Suppressor macrophage treated with lipopolysaccharide for 4 hours (primary cell): ENCODE measurements around the gene RANGRF.

Experiments
- DNase-seq: peaks from one replicate; pipeline ENCODE4 v3.0.0-alpha.2; 2020

The RANGRF gene

DNA sequence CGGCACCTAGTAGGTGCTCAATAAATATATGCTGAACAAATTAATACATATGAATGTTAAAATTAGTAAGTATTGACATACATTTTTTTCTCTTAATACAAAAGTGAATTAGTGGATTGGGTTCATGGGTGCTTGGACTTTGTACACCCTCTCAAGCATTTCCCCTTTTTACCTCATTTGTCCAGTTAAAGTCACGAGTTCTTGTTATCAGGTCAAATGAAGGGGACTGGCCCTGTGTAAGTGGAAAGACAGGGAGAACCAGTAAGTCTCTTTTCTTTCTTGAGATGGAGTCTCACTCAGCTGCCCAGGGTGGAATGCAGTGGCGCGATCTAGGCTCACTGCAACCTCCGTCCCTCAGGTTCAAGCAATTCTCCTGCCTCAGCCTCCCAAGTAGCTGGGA is 13.7 kb upstream of the RANGRF start:
- no peak for DNase-seq

DNA sequence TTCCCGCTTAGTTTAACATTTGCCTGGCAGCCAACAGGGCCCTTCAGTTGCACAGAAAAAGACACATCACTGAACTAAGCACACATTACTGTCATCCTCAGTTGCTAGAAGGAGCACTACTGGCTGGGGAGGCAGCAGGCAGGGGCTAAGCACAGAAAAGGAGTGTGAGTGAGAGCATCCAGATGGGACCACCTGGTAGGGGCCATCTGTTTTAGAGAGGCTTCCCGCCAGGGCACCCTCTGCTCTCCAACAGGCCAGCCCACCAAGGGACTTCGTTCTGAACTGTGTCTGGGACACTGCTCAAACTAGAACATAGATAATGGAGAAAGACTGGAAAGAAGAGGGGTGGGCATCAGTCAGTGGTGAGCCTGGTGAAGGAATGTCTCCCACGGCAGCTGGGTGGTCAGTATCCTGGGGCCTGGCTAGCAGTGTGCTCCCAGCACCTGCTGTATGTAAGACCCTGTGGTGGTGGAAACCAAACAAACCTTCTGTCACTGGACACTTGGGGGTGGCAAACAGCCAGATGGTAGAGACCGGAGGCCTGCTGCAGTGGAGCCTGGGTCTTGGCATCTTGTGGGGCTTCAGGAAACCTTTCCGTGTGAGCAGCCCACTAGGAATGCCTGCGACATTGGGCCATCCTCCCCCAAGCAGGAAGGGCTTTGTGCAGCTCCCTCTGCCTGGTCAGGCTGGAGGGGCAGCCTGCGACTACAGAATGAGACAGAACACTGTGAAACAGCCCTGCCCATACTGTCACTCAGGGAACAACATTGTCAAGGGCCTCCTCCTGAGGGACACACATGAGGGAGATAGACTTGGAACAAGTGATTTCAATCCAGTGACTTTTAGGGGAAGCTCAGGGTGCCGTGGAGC is 12.8 kb upstream of the RANGRF start:
- DNase-seq, result no peak

DNA sequence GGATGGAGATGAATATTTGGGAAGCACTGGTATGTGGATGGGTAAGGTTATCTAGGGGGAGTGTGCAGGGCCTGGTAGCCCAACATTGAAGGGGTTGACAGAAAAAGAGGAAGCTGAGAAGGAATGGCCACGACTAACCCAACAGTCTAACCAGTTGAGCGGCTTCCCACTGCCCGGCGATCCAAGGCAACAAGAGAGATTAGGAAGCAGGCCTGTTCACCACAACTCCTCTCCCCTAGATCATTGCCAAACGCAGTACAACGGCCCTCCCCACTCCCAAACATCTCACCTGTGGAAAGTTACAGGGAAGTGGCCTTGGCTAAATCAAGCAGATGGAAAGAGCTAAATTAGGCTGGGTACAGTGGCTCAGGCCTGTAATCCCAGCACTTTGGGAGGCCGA is 11.2 kb upstream of the RANGRF start:
- DNase-seq, result no peak

DNA sequence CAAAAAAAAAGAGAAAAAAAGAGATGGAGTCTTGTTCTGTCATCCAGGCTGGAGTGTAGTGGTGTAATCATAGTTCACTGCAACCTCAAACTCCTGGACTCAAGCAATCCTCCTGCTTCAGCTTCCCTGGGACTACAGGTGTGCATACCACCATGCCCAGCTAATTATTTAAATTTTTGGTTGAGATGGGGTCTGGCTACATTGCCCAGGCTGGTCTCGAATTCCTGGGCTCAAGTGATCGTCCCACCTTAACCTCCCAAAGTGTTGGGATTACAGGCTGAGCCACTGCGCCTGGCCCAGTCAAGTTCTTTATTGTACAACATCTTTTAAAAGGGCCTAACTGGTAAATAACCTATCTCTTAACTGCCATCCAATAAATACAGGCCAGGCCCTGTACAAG is 6.1 kb upstream of the RANGRF start:
- no peak for DNase-seq

DNA sequence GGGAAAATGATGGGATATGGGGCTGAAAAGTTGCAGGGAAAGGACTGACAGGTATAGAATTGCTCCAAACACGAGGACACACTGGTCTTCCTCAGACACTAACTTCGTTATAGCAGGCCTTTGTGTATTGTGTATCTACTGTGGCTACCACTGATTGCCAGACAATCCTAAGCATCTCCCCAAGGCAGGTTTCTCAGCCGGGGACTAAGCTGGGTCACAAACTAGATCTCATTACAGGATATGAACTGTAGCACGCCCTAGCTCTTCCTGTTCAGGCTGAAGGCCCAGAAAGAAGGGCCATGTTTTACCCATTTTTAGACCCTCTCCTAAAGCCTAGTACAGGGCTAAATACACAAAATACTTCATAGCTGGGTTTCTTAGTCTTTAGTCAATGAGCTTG is 5.1 kb upstream of the RANGRF start:
- no peak for DNase-seq

DNA sequence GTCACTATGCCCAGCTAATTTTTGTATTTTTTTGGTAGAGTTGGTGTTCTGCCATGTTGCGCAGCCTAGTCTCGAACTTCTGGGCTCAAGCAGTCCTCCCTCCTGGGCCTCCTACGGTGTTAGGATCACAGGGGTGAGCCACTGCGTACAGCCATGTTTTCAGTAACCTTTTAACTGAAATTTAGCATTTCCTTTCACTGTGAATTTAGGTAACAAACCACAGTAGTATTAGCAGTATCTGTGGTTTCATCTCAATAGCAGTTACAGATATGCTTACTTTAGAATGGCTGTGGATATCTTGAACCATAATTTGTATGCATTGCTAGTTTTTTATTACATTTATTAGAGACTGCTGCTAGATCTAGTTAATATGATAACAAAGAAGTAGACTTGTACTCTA is 4.3 kb upstream of the RANGRF start:
- DNase-seq, result no peak

DNA sequence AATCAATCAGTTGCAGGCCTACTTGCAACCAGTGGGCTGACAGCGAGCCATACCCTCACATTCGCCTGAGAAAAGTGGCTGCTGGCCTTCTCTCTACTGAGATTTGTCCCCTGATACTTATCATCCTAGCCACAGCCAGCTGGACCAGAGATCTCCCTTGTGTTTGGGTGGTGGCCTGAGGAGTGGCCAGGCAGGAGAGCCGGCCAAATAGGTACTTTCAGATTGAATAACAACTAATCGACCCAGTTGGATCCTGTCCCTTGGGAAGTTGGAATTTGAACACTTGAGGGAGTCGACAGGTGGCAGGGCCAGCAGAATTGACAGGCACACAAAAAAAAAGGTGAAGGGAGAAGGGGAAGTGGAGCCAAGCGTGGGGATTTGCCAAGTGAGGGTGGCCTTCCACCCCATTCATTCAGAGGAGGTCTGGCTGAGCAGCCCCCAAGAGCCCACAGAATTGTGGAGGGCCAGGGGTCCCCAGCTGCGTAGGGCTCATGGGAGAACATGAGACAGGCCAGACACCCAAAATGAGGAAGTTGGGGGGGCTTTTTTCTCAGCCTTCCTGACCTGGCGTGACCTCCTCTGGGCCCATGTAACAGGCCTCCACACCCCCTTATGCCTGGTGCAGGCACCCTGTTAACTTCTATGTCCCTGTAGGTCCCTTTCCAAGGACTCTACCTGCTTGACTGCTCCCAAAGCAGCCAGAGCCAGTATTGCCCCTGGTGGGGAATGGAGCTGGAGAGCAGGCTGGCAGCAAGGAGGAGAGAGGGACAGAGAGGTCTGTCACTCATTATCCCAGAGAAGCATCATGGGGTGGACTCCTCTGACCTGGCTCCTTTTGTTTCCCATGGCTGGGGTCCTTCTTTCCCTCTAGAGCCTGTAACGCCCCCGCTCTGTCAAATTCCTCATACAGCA is 2.9 kb upstream of the RANGRF start:
- no peak for DNase-seq

DNA sequence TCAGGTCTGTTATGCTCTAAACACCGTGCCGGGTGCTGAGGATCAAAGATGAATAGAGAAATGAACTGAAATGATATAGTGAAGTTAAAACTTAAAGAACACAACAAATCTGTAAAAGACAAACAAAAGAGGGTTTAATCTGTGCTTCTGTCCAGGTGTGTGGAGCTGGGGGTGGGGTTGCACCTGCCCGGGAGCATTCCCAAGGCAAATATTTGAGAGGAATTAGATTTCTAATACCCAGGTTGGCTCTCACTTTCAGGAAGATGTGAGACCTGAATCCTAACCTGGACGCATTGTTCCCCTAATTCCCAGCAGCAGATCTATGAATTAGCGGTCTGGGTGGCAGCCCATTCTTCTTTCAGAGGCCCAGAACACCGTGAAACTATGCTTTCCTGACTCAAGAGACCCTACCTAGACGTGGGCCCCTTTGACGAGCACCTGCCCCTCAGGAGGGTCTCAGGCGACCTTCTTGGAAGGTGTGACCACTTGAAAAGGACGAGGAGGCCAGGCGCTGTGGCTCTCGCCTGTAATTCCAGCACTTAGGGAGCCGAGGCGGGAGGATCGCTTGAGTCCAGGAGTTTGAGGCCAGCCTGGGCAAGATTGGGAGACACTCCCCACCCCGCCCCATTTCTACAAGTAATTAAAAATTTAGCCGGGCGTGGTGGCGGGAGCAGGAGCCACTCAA is 677 bp upstream of the RANGRF start:
- DNase-seq, result no peak

DNA sequence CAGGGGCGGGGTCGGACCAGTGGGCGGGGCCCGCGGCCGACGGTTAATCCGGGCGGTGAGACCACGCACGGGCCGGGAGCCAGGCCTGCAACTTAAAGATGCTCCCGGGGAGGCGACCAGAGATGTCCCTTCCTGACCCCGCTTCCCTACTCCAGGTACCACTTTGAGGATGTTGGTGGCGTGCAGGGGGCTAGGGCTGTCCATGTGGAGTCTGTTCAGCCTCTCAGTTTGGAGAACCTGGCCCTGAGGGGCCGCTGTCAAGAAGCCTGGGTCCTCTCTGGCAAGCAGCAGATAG is 580 bp downstream of the RANGRF start:
- no peak for DNase-seq

DNA sequence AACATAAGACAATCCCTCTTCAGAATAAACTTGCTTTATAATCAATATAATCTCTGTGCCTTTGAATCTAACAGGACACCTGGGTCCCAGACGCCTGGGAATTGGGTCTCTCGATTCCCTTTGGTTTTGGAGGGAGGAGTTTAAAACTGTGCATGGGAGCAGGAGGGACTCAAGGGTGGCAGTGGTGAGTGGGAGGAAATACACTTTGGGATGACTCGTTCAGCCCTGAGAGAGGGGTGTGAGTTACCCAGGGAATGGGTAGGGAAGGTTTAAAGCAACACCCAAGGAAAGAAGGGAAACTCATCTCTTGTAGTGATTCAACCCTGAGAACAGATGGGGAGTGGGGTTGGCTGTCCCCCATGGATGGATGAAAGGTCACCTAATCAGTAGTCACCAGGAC is 1.6 kb downstream of the RANGRF start:
- DNase-seq, result no peak

DNA sequence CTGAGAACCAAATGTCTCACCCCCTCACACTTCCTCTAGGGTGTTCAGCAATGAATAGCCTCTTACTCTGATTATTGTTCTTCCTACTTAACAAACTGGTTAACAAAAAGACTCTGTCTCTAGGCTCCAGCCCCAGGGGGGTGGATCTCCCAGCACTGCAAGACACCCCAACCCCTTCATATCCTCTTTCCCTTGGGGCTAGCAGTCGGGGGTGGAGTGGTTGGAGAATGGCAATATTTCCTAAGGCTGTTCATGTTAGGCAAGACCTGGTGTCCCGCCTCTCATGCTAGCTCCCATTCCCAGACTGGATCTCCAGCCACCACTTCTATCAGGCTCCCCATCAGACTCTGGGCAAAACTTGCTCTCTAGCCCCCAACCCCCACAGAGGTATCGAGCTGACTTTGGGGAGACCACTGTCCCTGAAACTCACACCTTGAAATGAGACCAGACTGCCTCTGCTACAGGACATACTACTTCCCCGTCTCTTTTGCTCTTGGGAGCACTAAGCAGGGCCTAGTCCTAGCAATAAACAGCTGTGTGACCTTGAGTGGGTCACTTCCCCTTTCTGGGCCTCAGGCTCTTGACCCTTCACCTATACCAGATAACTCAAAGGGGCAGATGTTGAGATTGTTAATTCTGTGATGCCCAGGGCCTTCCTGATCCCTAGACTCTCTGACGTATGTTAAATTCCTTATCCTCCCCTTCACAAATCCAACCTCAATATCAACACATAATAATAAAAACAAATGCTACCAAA is 4.3 kb downstream of the RANGRF start:
- peak; percentile 51 for DNase-seq

DNA sequence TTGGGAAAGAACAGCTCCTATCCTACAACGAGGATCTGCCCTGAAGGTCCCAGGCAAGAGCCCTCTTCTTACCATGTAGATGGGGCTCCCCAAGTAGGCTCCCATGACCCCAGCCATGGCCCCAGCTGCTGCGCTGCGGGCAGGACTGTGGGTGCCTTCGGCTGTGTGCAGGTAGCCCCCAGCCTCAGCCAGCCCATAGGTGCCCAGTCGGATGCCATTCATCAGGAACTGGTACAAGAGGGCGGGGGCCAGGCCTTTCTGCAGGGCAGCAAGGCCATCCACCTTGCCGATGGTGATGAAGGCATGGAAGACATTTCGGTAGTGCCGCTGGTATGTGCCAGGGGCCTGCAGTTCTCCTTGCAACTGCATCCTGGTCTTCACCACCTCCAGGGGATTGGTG is 5.9 kb downstream of the RANGRF start:
- DNase-seq, result no peak

DNA sequence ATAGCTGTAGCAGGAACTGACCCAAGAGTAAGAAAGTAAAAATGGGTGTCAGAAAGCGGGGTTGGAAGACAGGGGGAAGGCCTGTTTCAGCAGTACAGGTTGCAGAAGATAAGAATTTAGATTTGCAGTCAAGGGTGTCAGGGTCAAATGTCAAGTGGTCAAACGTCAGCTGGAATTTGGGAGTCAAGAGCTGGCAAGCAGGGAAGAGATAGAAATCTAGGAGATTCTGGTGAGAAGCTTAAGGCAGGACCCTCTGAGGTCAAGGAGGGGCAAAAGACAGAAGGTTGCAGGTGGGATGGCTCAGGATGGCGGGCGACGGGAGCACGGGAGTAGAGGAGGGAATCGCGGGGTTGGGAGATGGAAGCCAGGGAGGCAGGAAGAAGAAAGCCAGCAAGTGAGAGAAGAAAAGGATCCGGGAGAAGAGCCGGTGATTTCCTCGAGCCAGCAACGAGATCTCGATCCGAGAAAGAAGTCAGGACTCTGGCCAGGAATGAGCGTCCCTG is 6.4 kb downstream of the RANGRF start:
- no peak for DNase-seq

DNA sequence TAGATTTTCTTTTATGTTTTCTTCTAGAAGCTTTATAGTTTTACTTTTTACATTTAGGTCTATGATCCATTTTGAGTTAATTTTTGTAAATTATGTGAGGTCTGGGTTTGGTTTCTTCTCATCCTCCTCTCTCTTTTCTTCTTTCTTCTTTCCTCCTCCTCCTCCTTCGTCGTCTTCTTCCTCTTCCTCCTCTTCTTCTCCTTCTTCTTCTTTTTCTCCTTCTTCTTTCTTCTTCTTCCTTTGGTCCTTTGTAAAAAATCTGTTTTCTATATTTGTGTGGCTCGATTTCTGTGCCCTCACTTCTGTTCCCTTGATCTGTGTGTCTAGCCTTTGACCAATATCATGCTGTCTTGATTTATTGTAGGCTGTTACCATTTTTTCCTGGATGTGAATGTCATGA is 11.8 kb downstream of the RANGRF start:
- DNase-seq, result no peak

DNA sequence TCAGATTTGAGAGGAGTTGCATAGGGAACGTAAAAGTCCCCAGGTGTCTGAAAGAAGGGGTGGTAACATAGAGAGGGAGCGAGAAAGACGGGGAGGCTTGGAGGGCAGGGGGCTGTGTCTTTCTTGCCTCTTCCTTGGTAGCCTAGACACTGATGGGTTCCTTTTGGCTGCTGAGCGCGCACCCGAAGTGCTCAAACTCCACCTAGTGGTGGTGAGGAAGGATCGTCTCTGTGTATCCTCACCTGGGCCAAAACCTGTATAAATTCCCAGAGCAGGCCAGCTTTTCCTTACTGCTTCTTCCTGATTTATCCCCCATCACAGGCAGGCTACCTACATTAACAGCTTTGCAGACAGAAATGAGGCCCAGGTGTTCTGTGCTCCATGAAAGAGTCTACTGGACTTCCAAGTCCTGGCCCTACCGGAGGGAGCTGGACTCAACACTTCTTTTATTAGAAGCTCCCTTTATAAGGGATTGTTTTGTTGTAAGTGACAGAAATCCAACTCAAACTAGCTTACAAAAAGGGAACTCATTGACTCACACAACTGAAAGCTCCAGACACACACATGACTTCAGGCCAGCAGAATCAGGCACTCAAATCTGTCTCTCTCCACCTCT is 12.3 kb downstream of the RANGRF start:
- DNase-seq, result peak; percentile 75

DNA sequence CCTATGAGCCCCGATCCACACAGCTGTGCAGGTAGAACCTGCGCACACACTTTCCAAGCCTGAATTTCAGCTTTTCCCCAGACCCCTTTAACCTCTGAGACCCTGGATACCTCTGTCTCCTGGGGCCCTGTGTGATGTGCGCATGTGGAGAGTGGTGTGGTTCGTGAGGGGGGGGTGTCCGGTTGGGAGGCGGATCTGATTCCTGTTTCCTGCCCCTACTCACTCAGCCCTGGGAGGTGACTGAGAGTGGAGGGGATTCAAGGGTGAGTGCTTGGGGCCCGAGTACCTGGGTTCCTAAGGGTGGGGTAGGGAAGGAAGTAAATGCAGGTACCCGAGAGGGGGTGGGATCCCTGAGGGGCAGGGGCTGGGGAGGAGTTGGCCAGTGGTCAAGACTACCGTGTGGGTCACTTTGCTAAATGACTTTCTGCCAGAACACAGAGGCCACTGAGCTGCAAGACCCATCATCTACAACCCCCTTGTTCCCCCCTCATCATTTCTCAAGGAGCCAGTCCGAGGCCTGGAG is 22.2 kb downstream of the RANGRF start:
- no peak for DNase-seq

DNA sequence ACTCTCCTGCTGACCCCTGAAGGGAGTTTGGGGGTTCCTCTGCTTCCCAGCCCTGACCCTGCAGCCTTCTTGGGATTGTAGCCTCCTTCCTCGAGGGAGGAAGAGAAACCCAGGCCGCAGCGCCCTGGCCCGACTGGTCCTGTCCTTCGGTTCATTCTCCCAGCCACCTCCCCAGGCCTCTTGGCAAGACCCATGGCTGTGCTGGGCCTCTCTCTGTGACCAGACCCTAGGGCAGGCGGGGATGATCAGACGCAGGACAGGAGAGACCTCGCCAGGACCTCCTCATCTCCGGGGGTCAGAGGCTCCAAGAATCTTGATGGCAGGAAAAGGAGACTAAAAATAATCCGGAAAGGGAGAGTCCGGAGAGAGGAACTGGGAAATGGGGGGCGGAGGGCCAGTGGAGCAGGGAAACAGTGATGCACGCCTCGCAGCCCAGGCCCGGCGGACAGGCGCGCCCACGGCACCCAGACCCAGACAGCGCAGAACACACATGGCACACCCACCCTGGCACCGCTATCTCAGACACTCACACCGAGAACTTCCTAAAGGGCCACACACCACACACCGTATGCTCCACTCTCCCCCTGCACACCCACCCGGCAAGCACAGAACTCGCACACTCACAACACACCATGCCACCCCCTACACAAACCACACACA is 22.8 kb downstream of the RANGRF start:
- no peak for DNase-seq

DNA sequence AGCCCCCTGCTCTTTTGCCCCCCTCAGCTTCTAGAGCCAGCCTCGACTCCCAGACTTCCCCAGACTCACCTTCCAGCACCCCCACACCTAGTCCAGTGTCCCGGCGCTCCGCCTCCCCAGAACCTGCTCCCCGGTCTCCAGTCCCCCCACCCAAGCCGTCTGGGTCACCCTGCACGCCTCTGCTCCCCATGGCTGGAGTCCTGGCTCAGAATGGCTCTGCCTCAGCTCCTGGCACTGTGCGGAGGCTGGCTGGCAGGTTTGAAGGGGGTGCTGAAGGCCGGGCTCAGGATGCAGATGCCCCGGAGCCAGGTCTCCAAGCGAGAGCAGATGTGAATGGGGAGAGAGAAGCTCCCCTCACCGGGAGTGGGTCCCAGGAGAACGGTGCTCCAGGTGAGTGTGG is 23.8 kb downstream of the RANGRF start:
- no peak for DNase-seq

DNA sequence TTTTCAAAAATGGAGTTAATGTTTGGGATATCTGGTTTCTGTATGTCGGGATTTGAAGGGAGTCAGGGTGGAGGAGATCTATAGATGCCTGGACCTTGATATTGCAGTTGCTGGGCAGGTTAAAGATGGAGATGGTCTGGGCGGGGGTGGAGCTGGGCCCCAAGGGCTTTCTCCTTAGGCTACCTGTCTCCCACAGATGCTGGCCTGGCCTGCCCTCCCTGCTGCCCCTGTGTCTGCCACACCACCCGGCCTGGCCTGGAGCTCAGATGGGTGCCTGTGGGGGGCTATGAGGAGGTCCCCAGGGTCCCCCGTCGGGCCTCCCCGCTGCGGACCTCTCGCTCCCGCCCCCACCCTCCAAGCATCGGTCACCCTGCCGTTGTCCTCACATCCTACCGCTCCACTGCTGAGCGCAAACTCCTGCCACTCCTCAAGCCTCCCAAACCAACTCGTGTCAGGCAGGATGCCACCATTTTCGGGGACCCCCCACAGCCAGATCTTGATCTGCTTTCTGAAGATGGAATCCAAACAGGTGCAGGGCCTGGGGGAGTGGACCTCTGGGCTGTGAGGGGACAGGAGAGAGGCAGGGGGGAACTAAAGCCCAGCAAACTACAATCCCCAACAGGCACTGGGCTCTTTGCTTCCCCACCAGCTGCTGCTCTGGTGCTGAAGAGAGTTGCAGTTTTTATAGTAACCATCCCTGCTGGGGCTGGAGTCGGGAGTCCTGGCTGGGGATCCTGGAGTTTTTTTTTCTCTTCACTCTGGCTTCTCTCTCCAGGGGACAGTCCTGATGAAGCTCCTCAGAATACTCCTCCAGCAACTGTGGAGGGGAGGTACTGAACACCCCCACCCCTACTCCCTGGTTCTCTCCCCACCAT is 24.5 kb downstream of the RANGRF start:
- DNase-seq, result no peak
